NB4 (cell line): Measurements from ENCODE around the gene MICAL3.

ENCODE experiments used
- CTCF ChIP-seq: IDR thresholded peaks from one replicate; pipeline ENCODE4 v1.5.1; 2012; ENCODE audit warnings: low read depth, low read length
- MAX ChIP-seq: IDR thresholded peaks from 2 replicates; pipeline ENCODE4 v1.6.1; 2011; ENCODE audit warnings: low read depth, low read length
- MYC ChIP-seq: IDR thresholded peaks from 2 replicates; pipeline ENCODE4 v1.6.1; 2011; ENCODE audit warnings: low read depth, low read length
- POLR2A ChIP-seq: IDR thresholded peaks from 2 replicates; pipeline ENCODE4 v1.6.1; 2011; ENCODE audit warnings: mild to moderate bottlenecking; ENCODE audit not compliant: insufficient read length; ENCODE audit errors: extremely low read depth

- TF ChIP-seq CTCF, result no peak
- TF ChIP-seq POLR2A, result no peak
- no peak for TF ChIP-seq MAX
- no peak for TF ChIP-seq MYC
Measured at GRCh38 chr22:17985606-17986005, 38.8 kb downstream of the MICAL3 start.
